ENCODE measurements around the gene KDM2B. TPM values are rescaled to one million over a fixed set of nuclear protein-coding genes. Genes with fewer than 3 reads are reported as not detected.

The KDM2B gene
- total RNA-seq, 1 experiment from 2014 or later = 24.7 TPM

DNA sequence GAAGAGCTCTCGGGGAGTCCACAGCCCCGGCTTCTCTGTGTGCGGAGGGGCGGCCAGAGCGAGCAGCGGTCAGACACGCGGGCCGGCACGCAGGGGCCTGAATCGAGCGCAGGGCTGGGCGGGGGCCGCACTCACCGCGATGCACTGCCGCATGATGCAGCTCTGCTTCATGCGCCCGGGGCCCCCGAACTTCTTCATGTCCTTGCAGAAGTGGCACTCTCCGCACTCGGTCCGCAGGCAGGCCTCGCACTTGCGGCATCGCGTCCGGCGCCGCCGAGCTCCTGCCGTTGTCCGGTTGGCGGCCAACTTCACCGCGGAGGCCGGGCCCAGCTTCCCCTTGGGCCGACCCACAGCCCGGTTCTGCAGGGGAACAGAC is 127.8 kb downstream of the KDM2B start:
- CTCF ChIA-PET = interaction anchor here (0.6 kb wide), 1 partner anchor 387 kb away, joined by 3 read pairs; no protein-coding TSS in a partner anchor
- Mint-ChIP-seq H3K27ac (ENCODE audit: unreplicated experiment) (no peak overlapping the region), H3K9me3 (ENCODE audit: low read depth, unreplicated experiment) (no peaks in the 10 kb centered on the region), H3K27me3 (ENCODE audit: unreplicated experiment) (no peaks in the 10 kb centered on the region), H3K4me1 (ENCODE audit: low read depth, unreplicated experiment) (no peaks in the 10 kb centered on the region), H3K4me3 (ENCODE audit: low read depth, unreplicated experiment) (no peak overlapping the region), H3K36me3 (ENCODE audit: insufficient read depth, unreplicated experiment) (no peaks in the 10 kb centered on the region)
- BruUV-seq (replicated peaks) = no TSS peak
- intact Hi-C loops (cut with micrococcal nuclease; ENCODE audit: unreplicated experiment) = no loop called here
- no peak for DNase-seq
- TF ChIP-seq, protein P1, sequence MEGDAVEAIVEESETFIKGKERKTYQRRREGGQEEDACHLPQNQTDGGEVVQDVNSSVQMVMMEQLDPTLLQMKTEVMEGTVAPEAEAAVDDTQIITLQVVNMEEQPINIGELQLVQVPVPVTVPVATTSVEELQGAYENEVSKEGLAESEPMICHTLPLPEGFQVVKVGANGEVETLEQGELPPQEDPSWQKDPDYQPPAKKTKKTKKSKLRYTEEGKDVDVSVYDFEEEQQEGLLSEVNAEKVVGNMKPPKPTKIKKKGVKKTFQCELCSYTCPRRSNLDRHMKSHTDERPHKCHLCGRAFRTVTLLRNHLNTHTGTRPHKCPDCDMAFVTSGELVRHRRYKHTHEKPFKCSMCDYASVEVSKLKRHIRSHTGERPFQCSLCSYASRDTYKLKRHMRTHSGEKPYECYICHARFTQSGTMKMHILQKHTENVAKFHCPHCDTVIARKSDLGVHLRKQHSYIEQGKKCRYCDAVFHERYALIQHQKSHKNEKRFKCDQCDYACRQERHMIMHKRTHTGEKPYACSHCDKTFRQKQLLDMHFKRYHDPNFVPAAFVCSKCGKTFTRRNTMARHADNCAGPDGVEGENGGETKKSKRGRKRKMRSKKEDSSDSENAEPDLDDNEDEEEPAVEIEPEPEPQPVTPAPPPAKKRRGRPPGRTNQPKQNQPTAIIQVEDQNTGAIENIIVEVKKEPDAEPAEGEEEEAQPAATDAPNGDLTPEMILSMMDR (IDR thresholded peaks at IDR 0.05; ENCODE audit: unreplicated experiment) = no peak

DNA sequence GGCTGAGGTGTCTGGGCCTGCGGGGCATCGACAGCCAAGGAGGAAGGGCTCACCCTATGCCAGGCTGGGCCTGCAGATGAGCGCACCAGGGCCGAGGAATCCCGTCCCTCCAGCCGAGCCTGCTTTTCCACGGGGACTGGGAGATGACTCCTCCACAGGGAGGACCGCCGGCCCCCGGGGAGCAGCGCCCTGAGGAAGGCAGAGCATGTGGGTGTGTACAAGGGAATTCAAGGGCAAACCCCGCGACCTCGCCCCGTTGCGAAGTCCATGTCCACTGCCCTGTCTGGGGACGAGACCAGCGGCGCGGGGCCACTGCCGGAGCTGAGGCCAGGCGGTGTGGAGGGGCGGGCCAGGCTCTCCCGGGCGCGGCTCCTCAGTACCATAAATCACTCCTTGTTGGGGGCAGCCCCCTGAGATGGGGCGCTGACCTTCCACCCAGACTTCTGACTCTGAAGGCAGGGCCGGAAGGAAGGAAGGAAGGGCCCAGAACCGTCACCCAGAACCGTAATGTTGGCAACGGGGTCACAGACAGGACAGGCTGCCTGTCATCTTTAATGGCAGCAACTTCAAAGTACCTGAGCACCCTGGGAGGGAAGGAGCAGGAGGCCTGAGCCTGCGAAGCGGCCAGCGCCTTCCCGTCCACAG is 128.4 kb downstream of the KDM2B start:
- H3K27me3 Mint-ChIP-seq (ENCODE audit: unreplicated experiment) = no peaks in the 10 kb centered on the region
- H3K4me1 Mint-ChIP-seq (ENCODE audit: low read depth, unreplicated experiment) = no peaks in the 10 kb centered on the region
- no TSS peak for BruUV-seq (replicated peaks)
- no peak overlapping the region for H3K27ac Mint-ChIP-seq (ENCODE audit: unreplicated experiment)
- DNase-seq = no peak
- CTCF ChIA-PET = interaction anchor here (0.6 kb wide), 1 partner anchor 387 kb away, joined by 3 read pairs; no protein-coding TSS in a partner anchor
- H3K9me3 Mint-ChIP-seq (ENCODE audit: low read depth, unreplicated experiment) = no peaks in the 10 kb centered on the region
- intact Hi-C loops (cut with micrococcal nuclease; ENCODE audit: unreplicated experiment) = no loop called here
- H3K4me3 Mint-ChIP-seq (ENCODE audit: low read depth, unreplicated experiment) = no peak overlapping the region
- H3K36me3 Mint-ChIP-seq (ENCODE audit: insufficient read depth, unreplicated experiment) = no peaks in the 10 kb centered on the region
- TF ChIP-seq, protein P1 (IDR thresholded peaks at IDR 0.05; ENCODE audit: unreplicated experiment) = no peak

DNA sequence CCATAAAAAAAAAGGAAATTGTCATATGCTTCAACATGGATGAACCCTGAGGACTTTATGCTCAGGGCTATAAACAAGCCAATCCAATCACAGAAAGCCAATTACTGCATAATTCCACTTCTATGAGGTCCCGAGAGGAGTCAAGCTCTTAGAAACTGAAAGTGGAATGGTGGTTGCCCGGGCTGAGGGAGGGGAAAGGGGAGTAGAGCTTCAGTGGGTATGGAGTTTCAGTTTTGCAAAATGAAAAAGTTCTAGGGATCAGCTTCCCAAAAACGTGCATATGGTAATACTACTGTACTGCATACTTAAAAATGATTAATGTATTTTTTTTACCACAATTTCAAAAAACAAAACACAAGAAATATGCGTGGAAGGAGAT is 128.9 kb downstream of the KDM2B start:
- Mint-ChIP-seq H3K9me3 (ENCODE audit: low read depth, unreplicated experiment) (no peaks in the 10 kb centered on the region), H3K36me3 (ENCODE audit: insufficient read depth, unreplicated experiment) (no peaks in the 10 kb centered on the region), H3K27me3 (ENCODE audit: unreplicated experiment) (no peaks in the 10 kb centered on the region), H3K4me1 (ENCODE audit: low read depth, unreplicated experiment) (no peaks in the 10 kb centered on the region), H3K4me3 (ENCODE audit: low read depth, unreplicated experiment) (no peak overlapping the region), H3K27ac (ENCODE audit: unreplicated experiment) (no peak overlapping the region)
- TF ChIP-seq, protein P1 (IDR thresholded peaks at IDR 0.05; ENCODE audit: unreplicated experiment) = no peak
- DNase-seq = no peak
- CTCF ChIA-PET = no interaction called here
- BruUV-seq (replicated peaks) = no TSS peak
- intact Hi-C loops (cut with micrococcal nuclease; ENCODE audit: unreplicated experiment) = no loop called here

DNA sequence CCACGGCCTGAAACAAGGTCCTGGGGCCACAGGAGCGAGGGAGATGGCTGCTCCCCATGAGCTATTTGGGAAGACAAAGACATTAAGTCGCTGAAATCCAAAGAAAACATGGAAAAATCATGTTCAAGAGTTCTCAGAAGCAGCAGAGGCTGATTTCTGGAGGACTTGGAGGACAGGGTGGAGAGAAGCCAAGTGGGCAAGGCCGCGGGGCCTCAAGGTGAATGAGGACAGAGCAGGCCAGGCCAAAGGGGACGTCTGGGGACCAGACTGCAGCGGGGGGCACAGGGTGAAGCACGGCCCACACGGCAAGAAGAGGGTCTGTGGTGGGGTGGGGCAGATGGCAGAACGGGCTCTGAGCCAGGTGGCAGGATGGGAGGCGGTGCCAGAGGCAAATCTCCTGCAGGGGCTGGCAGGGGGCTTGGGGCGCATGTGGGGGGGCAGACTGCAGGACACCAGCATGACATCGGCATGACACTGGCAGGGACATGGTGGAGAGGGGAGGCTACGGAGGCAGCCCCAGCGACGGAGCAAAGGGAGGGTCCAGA is 132.0 kb downstream of the KDM2B start:
- no peak overlapping the region for H3K4me3 Mint-ChIP-seq (ENCODE audit: low read depth, unreplicated experiment)
- H3K36me3 Mint-ChIP-seq (ENCODE audit: insufficient read depth, unreplicated experiment) = peaks cover 9% of the 10 kb centered on the region
- no TSS peak for BruUV-seq (replicated peaks)
- no peak for DNase-seq
- TF ChIP-seq, protein P1 (IDR thresholded peaks at IDR 0.05; ENCODE audit: unreplicated experiment) = no peak
- no peak overlapping the region for H3K27ac Mint-ChIP-seq (ENCODE audit: unreplicated experiment)
- H3K4me1 Mint-ChIP-seq (ENCODE audit: low read depth, unreplicated experiment) = no peaks in the 10 kb centered on the region
- H3K27me3 Mint-ChIP-seq (ENCODE audit: unreplicated experiment) = no peaks in the 10 kb centered on the region
- CTCF ChIA-PET = no interaction called here
- intact Hi-C loops (cut with micrococcal nuclease; ENCODE audit: unreplicated experiment) = no loop called here
- H3K9me3 Mint-ChIP-seq (ENCODE audit: low read depth, unreplicated experiment) = no peaks in the 10 kb centered on the region
